CD4-positive, alpha-beta T cell treated with Interleukin-1 beta for 1 hour (primary cell): ENCODE data around the gene KDM3B.
A peak's percentile ranks its signal among the peaks of the same experiment; 100 is the strongest.
"Not testable (repeated sequence)": the region's sequence is repeated elsewhere in the genome, so short reads cannot be mapped to it uniquely, and the experiment has no call there.

Experiments used
- DNase-seq, 2 donors: peaks; one replicate each; pipeline ENCODE4 v3.0.0-alpha.2; 2020 to 2022

Gene KDM3B

DNA sequence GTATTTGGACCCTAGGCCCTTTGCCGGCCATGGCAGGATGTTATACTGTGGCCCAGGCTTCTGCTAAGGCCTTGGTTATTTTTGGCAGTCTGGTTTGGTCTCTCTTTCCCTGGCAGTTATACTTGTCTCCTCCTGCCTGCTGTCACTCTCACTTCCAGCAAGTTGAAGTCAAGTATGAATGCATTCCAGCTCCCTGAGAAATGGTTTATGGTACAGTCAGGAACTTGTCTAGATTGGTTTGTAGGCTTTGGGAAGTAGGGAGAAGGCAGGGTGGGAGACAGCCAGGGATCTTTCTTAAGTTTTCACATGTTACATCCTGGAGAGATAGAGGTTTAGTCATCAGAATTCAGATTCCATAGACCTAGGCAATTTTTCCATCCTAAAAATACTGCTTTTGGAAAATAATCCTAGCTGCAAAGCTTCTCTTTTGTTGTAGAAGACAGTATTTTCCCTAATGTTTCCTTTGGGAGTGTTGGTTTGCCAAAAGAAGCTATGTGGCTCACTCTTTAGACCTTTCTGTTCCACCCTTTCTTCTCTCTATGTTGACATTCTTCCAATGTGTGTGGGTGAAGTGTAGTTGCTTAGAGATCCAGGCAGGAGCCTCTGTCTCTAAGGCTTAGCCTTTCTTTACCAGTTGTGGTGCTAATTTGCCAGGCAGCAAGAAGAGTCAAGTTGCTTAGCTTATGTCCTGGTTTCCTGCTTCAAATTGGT is 2.5 kb upstream of the KDM3B start:
- DNase-seq: no peak

DNA sequence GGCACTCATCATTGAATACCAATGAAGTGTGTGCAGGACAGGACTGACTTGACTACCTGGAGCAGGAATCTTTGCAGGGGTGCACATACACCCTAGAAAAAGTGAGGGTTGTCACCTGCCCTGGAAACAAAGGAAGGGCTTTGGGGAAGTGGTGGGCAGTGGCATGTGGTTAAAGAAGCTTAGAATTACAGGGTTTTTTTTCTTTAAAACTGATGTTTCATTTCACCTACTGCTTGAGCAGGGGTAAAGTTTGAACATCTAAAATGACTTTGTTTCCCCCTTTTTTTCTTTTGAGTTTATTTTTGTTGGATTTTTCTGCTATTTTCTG is 2.0 kb upstream of the KDM3B start:
- no peak for DNase-seq

DNA sequence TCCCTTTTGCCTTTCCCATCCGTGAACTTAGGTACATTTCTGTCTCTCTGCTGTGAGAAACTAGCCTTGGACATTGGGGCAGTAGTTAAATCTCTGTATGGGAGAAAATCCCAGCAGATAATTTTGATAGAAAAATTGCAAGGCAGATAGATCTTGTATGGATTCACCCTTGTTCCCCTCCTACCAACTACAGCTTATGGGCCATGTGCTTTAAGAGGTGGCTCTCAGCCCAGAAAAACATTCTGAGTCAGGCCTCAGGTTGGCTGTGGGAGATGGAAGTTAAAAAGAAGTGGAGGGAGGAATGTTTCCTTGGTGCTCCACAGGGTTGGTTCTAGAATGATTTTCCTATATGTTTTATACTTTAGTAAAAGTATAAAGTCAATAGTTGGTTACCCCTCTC is 1.4 kb upstream of the KDM3B start:
- DNase-seq: no peak

DNA sequence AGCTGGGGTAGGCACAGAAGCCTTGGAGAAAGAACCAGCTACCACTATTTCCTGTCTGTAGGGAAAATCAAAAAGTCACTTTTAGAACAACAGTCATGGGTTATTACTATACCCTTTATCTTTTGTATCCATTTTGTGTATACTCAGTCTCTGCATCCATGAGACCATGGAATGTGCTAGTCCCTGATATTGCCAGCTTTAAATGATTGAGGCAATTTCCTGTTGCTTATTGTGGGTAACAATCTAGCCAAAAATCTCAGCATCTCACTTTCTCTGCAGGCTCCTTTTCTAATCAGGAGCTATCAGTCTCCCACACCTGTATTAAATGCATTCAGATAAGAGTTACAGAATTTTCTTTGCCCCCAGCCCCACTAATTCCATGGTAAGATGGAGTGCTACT is 968 bp upstream of the KDM3B start:
- no peak for DNase-seq

DNA sequence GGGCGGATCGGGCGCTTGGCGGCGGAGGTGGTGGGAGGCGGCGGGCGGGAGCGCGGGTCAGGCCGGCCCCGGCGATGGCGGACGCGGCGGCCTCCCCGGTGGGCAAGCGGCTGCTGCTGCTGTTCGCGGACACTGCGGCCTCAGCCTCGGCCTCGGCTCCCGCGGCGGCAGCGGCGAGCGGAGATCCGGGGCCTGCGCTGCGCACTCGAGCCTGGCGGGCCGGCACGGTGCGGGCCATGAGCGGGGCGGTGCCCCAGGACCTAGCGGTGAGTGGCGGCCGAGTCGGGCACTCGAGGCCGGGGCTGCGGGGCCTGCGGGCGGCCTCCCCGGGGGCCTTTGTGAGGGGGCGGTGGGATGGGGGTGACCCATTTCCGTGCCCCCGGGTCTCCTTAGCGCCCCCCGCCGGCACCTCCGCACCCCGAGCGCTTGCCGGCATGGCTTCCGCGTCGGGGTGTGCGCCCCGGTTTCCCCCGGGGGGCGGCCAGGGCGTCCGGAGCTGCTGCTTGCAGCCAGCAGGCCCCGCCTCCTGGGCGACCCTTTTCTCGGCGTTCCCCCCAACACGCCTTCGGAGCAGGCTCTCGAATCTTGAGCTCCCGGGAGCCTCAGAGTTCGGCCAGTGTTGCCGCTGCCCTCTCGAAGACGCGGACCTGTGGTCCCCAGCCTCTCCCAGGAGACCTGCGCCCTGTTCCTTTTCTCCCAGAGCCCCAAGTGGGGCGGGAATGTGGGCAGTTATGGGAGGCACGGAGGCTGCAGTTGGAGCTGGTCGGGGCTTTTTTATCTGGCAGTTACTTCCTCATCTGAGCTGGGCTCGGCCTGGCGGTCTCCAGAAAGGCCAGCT is 456 bp downstream of the KDM3B start:
- peak; percentile 78 to 80 for DNase-seq

DNA sequence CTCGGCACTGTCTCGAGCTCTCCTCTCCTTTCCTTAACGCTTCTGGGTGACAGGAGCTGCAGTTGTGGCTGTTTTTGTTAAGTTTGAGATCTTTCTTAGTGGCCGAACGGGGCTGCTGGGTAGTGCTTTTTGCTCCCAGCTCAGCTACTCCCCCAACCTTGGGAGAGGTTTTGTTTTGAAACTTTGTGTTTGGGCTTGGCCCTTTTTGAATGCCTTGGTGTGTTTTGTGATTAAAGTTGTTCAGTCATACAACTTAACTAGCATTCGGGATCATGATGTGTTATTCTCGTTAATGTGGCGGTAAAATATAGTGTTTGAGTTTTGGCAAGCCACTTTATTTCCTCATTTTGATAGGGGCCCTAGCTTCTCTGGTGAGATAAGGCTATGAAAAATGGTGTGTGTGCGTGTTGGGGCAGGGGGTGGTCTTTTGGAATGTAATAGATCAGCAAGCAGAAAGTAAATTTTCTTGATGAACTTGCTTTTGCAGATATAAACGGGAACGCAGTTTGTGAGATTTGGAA is 1.1 kb downstream of the KDM3B start:
- peak in 1 of 2 donors; percentile 38 for DNase-seq

DNA sequence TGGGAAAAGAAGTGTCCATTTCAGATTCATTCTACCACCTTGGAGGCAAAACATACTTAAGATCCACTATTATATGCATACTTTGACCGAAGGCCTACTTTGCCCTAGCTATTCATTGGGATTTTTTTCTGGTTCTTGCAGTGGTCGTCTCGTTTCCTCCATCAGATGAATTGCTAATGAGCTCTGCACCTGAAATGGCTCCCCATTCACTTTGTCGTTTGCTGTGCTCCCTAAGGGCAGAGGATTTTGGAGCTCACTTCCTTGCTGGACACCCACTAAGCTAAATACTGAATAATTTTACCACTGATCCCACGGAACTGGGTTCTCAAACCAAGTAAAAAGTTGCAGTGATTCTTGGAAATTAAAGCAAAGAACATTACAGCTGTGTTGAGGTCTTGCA is 1.9 kb downstream of the KDM3B start:
- no peak for DNase-seq

DNA sequence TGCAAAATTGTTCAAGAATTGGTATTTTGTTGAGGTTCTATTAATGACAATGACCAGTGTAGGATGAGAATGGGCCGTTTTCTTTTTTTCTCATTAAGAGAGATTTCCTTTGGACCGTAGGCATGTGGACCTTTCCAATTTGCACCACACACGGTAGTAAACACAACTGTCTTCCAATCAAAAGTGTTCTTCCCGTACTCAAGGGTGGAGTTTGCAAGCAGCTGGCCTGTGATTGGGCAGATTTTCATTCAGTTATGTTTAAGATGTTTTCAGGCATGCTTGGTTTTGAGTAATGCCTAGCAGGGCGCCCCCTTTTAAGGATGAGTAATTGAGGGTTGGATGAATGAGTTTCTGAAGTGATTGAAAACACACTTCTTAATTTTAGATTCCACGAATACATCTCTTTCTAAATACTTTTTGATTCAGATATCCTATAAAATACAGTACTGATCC is 2.5 kb downstream of the KDM3B start:
- DNase-seq: peak; percentile 58 to 79

DNA sequence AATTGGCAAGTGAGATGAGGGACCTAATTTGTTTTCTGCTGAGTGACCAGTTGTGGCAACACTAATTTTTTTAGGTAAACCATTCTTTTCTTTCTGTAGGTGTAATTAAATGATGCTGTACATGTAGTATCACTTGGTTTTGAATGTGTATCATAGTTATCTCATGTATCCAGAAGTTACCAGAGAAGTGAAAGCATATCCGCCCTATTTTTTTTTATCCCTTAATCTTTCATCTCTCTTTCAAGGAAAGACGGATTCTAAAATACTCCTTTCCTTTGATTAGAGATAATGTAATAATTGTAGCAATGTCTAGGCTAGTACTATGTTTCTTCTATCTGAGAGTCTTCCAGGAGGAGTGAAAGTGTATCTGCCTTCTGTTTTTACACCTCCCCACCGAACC is 7.1 kb downstream of the KDM3B start:
- no peak for DNase-seq

DNA sequence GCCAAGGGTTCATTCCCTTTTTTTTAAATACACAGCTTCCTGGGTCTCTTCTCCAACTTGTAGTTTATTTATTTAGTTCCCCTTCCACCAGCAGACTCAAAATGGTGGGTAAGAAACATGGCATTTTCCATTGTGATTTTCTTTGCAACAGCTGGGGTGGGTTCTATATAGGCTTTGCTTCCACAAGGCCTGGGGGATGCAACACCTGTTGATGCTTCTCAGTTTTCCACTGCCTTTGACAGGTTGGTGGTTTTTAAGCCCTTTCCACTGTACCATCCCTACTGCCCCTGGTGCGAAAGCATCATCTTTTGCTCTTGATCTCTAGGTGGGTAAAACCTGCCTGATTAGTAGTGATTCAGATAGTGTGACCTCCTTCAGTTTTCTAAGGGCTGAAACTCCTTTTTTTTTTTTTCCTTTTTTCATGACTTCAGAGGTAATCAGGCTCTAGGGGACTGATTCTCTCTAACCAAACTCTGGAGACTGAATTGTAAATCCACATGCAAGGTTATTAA is 8.5 kb downstream of the KDM3B start:
- no peak for DNase-seq

DNA sequence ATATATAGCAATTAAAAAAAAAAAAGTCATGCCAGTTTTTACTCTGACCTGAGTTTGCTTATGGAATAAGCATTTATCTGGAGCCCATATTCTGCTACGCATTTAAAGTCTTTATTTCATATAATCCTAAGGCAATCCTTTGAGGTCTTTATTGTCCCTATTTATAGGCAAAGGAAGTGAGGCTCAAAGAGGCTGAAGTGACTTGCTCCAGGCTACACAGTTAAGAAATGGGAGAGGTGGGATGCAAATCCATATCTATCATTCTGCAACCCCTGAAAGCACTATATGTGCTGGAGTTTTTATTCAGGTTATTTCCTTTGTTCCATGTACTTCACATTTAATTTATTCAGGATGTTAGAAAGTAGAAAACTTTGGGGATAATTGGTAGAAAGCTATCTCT is 12.1 kb downstream of the KDM3B start:
- no peak for DNase-seq

DNA sequence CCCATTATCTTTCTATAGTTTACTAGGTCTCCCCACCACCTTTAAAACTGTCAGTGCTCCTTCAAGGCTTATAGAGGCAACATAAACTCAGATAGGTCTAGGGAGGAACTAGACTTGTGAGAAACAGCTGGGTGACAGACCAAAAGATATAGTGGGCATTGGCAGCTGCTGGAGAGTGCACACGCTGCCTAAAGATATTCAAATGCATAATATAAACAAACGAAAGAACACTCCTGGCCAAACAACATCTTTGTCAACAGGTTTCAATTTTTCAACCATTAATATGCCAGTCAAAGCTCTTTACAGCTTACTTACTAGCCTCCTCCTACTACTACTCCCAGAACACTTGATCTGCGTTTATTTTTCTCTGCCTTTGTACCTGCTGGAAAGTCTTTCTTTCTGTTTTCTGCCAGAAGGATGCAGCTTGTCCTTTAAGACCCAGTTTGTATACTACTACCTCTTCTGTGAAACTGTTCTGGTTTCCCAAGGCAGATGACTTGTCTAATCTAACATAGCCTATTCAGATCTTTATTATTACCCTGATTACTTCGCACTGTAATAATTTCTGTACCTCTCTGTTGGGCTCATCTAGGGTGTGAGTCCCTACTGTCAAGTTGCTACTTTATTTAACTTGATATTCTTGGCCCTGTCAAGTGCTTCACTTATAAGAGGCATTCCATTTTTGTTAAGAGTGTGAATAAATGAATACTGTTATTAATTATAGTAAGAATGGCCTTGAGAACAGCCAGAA is 14.3 kb downstream of the KDM3B start:
- no peak for DNase-seq

DNA sequence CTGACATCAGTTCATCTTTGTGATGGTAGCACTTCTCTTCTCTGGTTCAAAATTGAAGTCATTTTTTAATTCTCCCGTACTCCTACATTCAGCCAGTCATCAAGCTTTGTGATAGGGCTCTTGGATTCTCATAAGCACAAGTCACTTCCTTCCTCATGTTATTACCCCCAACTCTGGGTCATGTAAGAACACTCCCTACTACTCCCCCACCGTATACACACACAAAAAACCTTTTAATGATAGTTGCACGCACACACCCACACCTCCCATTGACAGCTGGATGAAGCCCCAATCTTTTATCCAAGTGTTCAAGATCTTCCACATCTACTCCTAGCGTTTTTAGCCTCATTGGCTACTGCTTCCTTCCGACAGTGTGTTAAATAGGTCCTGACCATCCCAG is 16.8 kb downstream of the KDM3B start:
- no peak for DNase-seq

DNA sequence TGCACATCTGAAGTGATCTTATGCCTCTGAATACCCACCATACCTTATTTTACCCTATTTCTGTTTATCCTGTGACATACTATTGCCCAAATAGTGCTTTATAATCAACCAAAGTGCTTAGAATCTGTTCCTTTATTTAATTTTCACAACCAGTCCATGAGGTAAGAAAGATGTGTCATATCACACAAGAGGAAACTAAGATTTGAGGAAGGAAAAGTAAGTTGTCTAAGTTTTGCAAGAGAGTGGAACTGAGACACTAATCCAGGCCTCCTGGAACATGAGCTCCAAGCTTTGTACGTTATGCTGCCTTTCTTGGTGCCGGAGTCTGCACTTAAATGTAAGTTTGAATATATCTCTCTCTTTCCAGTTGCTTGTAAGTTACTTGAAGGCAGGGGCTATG is 17.2 kb downstream of the KDM3B start:
- no peak for DNase-seq

DNA sequence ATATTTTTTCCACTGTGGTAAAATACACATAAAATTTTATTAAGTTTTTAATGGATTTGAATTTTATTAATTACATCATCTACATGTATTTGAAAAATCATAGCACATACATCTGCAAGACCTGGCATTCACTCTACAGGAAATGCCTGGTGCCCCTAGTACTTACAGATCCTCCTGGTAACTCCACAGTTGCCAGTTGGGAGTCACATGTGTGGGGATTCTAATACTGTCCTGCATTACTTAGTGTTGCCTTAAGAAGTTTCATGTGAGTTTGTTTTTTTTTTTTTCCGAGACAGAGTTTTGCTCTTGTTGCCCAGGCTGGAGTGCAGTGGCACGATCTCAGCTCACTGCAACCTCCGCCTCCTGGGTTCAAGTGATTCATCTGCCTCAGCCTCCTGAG is 18.1 kb downstream of the KDM3B start:
- DNase-seq: no peak

DNA sequence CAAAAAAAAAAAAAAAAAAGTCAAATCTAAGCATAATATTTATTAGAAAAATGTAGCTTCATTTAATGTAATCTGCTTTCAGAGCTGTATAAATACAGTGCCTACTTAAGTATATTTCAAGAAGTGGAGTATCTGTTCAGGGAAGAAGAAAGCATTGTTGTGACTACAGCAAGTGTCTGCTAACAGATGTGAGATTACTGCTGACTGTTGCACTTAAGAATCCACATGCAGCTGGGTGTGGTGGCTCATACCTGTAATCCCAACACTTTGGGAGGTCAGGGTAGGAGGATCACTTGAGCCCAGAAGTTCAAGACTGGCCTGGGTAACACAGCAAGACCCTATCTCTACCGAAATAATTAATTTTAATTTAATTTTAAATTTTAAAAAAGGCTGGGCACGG is 19.0 kb downstream of the KDM3B start:
- no peak for DNase-seq

DNA sequence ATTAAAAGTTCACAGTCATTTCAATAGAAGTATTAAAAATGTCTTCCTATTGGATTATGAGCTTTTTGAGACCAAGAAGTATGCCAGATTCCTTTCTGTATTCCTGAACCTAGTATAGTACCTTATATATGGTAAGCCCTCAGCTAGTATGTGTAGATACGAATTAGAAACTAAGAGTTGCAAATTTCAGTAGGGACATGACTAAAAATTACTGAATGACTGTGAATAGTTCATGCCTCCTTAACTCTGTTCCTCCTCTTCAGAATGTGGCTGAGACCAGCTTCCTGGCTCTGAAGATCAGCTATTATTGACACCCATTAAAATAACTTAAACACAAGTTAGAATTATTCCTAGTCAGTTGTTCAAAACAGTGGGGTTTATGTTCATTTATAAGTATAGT is 19.7 kb downstream of the KDM3B start:
- DNase-seq: no peak

DNA sequence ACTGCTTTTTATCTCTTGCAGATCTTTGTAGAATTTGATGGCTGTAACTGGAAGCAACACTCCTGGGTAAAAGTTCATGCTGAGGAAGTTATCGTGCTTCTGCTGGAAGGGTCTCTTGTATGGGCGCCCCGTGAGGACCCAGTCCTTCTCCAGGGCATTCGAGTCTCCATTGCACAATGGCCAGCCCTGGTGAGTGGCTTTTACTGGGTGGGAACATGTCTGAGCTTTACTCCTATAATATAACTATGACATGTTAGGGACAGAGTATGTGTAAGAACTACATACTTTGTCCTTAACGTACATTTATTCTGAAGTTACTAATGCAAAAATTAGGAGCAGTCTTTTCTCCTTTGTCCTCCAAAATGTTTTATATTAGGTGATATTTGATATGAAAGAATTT is 20.2 kb downstream of the KDM3B start:
- no peak for DNase-seq

DNA sequence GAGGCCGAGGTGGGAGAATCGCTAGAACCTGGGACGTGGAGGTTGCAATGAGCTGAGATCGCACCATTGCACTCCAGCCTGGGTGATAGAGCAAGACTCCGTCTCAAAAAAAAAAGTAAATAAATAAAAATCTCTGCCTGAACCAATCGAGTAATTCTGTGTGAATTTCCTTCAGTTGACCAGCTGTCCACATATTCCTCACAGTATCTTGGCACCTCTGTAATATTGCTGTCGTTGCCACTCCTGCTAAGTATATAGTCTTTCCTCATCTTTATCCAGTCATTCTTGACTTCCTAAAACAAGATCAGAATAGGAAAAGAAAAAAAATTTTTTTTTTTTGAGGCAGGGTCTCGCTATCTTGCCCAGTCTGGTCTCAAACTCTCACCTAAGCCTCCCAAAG is 29.9 kb downstream of the KDM3B start:
- no peak for DNase-seq

DNA sequence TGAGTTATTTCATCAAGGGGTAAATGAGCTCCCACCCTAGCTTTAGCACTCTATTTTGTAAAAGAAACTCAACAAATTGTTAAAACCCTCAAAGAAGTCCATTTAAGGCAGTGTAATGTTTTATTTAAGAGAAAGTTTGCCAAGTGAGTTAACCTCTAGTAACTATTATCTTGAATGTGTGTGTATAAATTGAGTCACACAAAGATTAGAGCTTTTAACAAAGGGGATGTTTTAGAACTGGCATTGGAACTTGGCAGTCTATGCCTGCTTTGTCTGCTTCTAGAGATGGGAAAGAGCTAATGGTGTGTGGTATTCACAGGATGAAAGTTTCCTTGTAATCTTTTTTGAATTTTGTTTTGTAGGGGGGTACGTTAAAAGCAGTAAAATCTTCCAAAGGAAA is 33.2 kb downstream of the KDM3B start:
- DNase-seq: no peak

DNA sequence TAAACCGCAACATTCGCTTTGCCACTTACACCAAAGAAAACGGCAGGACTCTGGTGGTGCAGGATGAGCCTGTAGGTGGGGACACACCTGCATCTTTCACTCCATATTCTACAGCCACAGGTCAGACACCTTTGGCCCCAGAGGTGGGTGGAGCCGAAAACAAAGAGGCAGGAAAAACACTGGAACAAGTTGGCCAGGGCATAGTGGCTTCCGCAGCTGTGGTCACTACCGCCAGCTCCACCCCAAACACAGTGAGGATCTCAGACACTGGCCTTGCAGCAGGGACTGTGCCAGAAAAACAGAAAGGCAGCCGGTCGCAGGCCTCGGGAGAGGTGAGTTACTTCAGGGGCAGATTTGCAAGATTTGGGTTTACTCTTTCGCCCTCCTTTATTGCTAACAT is 33.8 kb downstream of the KDM3B start:
- no peak for DNase-seq

DNA sequence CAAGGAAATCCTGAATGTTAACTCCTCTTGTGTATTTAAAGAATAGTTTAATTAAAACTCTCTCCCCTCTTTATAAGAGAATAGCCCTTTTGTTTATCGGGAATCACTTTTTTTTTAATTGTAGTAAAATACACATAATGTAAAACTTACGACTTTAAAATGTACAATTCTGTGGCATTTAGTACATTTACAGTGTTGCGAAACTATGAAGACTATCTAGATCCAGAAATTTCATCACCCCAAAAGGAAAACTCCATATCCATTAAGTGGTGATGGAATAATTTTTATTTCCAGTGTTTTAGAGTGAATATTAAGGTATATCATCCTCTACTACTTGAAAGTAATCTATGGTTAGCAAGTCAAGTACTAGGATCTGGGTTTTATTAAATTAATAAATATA is 36.8 kb downstream of the KDM3B start:
- DNase-seq: no peak

DNA sequence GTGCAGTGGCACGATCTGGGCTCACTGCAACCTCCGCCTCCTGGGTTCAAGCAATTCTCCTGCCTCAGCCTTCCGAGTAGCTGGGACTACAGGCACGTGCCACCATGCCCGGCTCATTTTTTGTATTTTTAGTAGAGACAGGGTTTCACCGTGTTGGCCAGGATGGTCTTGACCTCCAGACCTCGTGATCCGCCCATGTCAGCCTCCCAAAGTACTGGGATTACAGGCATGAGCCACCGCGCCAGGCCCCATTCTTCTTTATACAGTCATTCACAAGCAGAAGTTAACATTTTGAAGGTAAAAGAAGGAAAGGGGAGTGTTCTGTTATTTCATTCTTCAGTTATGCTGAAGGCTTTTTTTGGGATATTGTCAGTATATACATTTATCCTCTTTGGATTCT is 37.4 kb downstream of the KDM3B start:
- not testable (repeated sequence) for DNase-seq
